NK-92 (cell line): Measurements from ENCODE around the gene ZNF565.
"Not testable (repeated sequence)": the region's sequence is repeated elsewhere in the genome, so short reads cannot be mapped to it uniquely, and the experiment has no call there.

Experiments used
- DNase-seq: peaks from one replicate; lab custom pipeline; 2025; ENCODE audit not compliant: unreplicated experiment; lab: John Stamatoyannopoulos, UW

Gene ZNF565

DNA sequence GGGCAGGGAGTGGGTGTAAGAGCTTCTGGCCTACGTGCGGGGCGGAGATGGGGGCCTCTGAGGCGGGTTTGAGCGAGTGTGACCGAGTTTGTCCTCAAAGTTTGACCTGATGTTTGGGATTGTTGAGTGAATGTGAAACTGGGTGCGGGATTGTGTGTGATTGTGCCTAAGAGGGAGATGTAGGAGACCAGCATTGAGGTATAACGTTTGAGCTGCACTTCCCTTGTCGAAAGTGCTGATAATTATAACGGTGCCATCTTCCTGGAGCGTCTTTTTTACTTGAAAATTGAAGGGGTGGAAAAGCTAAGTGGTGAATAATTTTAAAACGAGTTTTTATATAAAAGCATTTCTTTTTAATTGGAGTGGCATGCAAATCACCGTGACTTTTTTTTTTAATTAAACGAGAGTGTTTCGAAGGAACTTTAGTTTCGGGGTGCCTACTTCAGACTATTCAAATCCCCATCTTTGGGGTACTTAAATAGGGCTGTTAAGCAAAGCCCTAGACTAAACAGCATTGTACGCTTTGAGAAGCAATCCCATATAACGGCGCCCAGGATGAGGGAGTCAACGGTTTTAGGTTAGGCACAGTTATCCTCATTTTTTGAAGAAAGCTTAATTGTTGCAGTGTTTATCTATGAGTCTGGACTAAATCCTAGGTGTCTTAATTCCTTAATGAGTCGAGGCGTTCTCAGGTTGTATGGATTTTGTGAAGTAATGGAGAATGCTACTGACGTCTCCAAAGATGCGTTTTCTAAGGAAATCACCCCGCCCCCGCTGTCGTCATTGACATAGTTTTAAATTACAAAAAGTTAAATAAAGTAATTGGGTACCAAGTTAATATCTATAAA, 1.0 kb upstream of the ZNF565 start:
- DNase-seq = no peak

GRCh38 chr19:36212895-36213294, 1.6 kb downstream of the ZNF565 start:
- DNase-seq = no peak

DNA sequence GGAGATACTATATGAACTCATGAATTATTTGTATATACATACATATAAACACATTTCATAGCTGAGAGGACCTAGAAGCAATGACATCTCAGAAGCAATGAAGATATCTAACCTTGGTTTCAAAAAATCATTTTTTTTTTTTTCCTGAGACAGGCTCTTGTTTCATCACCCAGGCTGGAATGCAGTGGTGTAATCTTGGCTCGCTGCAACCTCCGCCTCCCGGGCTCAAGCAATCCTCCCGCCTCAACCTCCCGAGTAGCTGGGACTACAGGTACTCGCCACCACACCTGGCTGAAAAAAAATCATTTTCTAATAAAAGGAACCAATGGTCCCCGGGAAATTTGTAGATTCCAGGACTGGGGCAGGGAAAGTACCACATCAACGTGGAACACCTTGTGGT, 4.0 kb downstream of the ZNF565 start:
- DNase-seq = no peak

DNA sequence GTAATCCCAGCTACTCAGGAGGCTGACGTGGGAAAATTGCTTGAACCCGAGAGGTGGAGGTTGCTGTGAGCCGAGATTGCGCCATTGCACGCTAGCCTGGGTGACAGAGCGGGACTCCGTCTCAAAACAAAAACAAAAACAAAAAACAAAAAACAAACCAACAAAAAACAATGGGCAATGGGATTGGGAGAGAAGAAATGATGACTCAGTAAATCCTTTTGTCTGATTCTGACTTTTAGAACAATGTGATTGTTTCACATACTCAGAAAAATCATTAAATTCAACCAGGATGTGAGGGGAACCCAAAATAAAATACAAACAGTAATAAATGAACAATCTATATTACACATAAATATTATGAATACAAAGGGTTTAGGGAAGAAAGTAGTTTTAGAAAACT, 5.1 kb downstream of the ZNF565 start:
- DNase-seq = no peak

DNA sequence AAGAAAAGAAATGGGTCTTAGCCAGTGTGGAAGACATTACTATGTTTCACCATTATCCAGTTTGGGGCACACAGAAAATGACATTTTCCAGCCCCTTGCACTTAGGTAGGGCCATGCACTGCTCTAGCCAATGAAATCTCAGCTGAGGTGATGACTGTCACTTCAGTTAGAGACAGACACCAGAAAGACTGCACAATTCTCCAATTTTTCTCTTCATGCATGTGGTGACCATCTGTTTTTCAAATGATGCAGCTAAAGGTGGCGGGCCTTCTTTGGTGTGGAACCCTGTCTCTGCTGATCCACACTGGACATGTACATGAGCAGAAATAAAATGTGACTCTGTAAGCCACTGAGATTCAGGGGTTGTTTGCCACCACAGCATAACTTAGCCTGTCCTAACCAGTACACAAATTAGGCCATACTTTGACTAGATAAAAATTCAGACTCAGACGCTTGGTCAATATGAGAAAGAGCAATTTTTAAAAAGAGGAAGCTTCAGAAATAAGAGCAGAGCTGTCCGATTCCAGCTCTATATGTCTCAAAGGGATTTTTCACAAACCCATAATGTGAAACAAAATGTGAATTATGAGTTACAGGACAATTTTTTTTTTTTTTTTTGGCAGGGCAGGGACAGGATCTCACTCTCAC, 6.7 kb downstream of the ZNF565 start:
- no peak for DNase-seq

DNA sequence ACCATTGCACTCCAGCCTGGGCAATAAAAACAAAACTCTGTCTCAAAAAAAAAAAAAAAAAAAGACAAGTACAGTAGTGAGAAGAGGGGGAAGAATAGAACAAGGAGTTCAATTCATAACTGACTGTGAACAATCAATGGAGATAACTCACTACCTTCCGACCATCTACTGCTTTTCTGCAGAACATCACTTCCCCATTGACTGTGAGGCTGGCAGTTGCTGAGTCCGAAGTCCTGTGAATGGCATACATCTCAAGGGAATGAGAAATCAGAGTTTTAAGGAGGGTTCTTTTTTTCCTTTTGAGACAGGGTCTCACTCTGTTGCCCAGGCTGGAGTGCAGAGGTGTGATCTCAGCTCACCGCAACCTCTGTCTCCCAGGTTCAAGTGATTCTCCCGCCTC, 11.2 kb downstream of the ZNF565 start:
- no peak for DNase-seq

- no peak for DNase-seq
Measured at GRCh38 chr19:36201684-36202083, 12.8 kb downstream of the ZNF565 start.

- no peak for DNase-seq
Measured at GRCh38 chr19:36198119-36198518, 16.3 kb downstream of the ZNF565 start.

DNA sequence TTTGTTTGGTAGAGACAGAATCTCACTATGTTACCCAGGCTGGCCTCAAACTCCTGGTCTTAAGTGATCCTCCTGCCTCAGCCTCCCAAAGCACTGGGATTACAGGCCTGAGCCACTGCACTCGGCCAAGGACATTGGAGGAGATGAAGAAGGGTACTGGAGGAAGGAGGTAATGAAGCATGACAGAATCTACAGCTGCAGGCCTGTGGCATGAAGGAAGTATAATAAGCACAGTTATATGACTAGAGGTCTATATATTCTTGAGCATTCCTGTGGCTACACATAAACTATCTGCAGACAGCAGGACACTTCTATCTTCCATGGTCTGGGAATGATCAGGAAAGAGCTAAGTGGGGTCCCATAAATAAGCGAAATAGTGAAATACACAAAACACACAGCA, 18.2 kb downstream of the ZNF565 start:
- no peak for DNase-seq

DNA sequence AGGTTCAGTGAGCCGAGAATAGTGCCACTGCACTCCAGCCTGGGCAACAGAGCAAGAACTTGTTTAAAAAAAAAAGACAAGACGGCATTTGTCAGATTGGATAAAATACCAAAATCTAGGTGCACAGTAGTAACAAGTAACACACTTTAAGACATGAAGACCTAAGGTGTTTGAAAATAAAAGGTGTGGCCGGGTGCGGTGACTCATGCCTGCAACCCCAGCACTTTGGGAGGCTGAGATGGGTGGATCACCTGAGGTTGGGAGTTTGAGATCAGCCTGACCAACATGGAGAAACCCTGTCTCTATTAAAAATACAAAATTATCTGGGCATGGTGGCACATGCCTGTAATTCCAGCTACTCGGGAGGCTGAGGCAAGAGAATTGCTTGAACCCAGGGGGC, 27.7 kb downstream of the ZNF565 start:
- not testable (repeated sequence) for DNase-seq

DNA sequence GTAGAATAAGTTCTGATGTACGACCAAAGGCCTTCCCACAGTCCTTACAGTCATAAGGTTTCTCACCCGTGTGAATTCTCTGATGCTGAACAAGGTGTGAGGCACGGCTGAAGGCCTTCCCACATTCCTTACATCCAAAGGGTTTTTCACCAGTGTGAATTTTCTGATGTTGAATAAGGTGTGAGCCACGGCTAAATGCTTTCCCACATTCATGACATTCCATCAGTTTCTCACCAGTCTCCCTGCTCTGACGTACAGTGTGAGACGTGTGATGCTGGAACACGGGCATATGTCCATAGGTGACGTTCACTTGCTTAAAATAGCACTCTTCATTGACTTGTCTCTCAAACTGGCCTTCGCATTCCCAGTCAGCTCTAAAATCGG, 31.2 kb downstream of the ZNF565 start:
- DNase-seq = no peak

DNA sequence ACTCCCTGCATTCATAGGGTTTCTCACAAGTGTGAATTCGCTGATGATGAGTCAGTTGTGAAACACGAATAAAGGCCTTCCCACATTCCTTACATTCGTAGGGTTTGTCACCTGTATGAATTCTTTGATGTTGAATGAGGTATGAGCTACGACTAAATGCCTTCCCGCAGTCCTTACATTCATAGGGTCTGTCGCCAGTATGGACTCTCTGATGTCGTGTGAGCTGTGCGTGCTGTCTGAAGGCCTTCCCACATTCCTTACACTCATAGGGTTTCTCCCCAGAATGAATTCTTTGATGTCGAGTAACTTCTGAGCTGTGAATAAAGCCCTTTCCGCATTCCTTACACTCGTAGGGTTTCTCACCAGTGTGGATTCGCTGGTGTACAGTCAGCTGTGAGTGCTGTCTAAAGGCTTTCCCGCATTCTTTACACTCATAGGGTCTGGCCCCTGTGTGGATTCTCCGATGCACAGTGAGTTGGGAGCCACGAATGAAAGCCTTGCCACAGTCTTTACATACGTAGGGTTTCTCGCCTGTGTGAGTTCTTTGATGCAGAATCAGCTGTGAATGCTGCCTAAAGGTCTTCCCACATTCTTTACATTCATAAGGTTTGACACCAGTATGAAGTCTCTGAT, 31.7 kb downstream of the ZNF565 start:
- no peak for DNase-seq

GRCh38 chr19:36179077-36179476, 35.4 kb downstream of the ZNF565 start:
- not testable (repeated sequence) for DNase-seq

DNA sequence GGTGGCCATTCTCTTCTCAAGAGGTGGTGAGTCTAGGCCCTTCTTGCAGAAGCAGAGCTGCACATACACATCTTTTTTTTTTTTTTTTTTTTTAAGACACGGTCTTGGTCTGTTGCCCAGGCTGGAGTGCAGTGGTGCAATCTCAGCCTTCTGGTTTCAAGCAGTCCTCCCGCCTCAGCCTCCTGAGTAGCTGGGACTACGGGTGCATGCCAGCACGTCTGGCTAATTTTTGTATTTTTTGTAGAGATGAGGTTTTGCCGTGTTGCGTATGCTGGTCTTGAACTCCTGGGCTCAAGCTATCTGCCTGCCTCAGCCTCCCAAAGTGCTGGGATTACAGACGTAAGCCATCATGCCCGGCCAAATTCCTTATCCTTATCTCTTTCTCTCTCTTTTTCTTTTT, 40.6 kb downstream of the ZNF565 start:
- DNase-seq = not testable (repeated sequence)

GRCh38 chr19:36172852-36173251, 41.6 kb downstream of the ZNF565 start:
- no peak for DNase-seq

GRCh38 chr19:36169084-36169760, 45.2 kb downstream of the ZNF565 start:
- no peak for DNase-seq

- DNase-seq = no peak
Measured at GRCh38 chr19:36163813-36164212, 50.7 kb downstream of the ZNF565 start.

- no peak for DNase-seq
Measured at GRCh38 chr19:36160821-36161596, 53.5 kb downstream of the ZNF565 start.

GRCh38 chr19:36153126-36153525, 61.3 kb downstream of the ZNF565 start:
- no peak for DNase-seq

DNA sequence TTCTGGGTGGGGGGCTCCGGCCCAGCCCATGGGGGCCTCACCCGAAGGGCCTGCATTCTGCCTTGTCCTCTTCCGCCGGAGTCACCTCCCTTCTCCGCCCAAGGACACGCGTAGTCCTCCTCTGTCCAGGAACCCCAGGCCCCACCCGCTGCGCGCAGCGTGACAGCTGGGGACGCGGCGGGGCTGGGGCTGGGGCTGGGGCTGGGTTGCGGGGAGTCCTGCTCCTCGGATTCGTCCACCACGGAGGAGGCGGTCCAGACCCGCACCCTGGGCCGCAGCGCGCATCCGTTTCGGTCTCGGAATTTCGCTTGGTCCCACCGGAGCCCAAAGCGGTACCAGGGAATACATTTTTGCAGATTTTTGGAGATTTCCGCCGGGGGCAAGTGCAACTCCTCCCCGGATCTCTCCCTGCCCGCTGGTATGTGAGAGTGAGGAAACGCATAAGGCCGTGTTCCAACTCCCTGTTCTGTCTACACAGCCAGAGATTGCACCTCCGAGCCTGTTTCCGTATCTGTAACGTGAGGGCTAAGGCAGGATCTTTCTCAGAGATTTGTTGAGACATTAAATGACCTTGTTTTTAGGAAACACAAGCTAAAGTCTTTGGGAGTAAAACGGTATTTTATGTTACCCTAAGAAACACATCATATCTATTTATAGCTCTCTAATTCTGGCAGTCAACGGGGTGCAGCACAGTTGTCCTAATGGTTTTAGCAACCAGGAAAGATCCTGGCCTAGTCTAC, 61.9 kb downstream of the ZNF565 start, which contains the start of gene COX7A1:
TSS of gene COX7A1 (minus strand) at position 96 of the 740 bp plus-strand sequence. CDS start at position 56, 40 bp downstream.
- no peak for DNase-seq
